Activated CD4-positive, alpha-beta T cell treated with anti-CD3 and anti-CD28 coated beads, Interleukin-2, amount 10 ng/mL, durations not matched to agents 7 days and 5 days (primary cell): Measurements from ENCODE around the gene ITGA11. TPM values are rescaled to one million over a fixed set of nuclear protein-coding genes. Genes with fewer than 3 reads are reported as not detected.
"Not testable (repeated sequence)": the region's sequence is repeated elsewhere in the genome, so short reads cannot be mapped to it uniquely, and the experiment has no call there.

Experiments used
- CTCF ChIA-PET: fragments of 350-600 bp; sonication (Branson Sonifier 250); formaldehyde crosslinking; loops from one replicate; lab custom pipeline; 2021; ENCODE audit warnings: antibody characterized with exemption; lab: Charles Lee
- POLR2A ChIA-PET: fragments of 350-600 bp; sonication (Branson Sonifier 250); formaldehyde crosslinking; loops from one replicate; lab custom pipeline; 2021; ENCODE audit warnings: antibody characterized with exemption; lab: Charles Lee
- DNase-seq: peaks from one replicate; pipeline ENCODE4 v3.0.0-alpha.2; 2020
- H3K27ac Mint-ChIP-seq: one replicate; pipeline ENCODE4 v1.8.0; 2021; ENCODE audit warnings: mild to moderate bottlenecking, moderate library complexity, mixed read lengths
- H3K27me3 Mint-ChIP-seq: one replicate; pipeline ENCODE4 v1.8.0; 2021; ENCODE audit warnings: mixed read lengths
- H3K36me3 Mint-ChIP-seq: one replicate; pipeline ENCODE4 v1.8.0; 2021; ENCODE audit warnings: low read depth, mixed read lengths
- H3K4me1 Mint-ChIP-seq: one replicate; pipeline ENCODE4 v1.8.0; 2021; ENCODE audit warnings: mixed read lengths
- H3K4me3 Mint-ChIP-seq: one replicate; pipeline ENCODE4 v1.8.0; 2021; ENCODE audit warnings: mild to moderate bottlenecking, moderate library complexity, mixed read lengths
- H3K9me3 Mint-ChIP-seq: one replicate; pipeline ENCODE4 v1.8.0; 2021; ENCODE audit warnings: mixed read lengths
- total RNA-seq, 2 experiments: library from RNA; stranded (reverse); gene quantifications; one replicate each; pipeline ENCODE4 v1.2.3, GENCODE V29; 2021

ITGA11 gene
- total RNA-seq, 2 experiments from 2014 or later, result 1.0 to 1.1 TPM

DNA sequence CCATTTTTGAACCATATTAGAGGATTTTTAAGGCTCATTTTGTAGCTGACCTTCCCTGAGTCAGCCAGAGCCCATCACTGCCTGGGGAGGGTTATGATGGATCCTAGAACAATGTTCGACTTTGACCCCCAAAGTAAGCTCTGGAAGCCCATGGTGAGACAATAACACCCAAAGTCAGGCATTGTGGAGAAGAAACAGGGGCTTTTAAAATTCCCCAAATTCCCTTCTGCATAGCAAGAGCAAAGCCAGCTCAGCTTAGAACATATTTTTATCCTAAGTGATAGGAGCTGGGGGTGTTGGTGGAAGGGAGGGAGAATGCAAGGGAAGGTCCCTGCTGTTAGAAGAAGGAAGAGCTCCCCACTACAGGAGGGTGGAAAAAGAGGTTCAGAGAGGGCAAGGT lies 4.0 kb downstream of the ITGA11 start:
- Mint-ChIP-seq H3K4me1 (no peaks in the 10 kb centered on the region), H3K27me3 (peaks cover 47% of the 10 kb centered on the region), H3K9me3 (no peaks in the 10 kb centered on the region), H3K36me3 (no peaks in the 10 kb centered on the region), H3K27ac (no peak overlapping the region), H3K4me3 (no peak overlapping the region)
- DNase-seq, result no peak
- POLR2A ChIA-PET, result no interaction called here
- CTCF ChIA-PET, result interaction anchor here (0.8 to 0.9 kb wide), 2 partner anchors 12 to 115 kb away, joined by 3 read pairs; no protein-coding TSS in a partner anchor

DNA sequence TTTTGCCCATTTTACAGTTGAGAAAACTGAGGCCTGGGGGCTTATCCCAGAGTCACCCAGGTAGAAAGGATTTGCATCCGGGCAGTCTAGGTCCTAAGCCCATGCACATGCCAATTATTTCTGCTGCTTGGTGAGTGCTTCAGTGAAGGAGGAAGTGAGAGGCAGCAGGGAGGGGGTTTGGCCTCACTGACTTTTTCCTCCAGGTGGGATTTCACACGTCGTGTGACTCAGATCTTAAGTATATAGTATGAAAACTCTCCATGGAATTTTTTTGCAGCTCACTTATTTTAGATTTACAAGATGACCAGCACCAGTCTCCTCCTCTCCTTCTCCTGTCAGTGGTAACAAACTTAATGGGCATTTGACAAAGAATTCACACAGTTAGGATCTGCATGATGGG lies 4.6 kb downstream of the ITGA11 start:
- CTCF ChIA-PET, result no interaction called here
- no peaks in the 10 kb centered on the region for H3K4me1 Mint-ChIP-seq
- no peaks in the 10 kb centered on the region for H3K9me3 Mint-ChIP-seq
- no peak for DNase-seq
- no peaks in the 10 kb centered on the region for H3K36me3 Mint-ChIP-seq
- POLR2A ChIA-PET, result no interaction called here
- peaks cover 41% of the 10 kb centered on the region for H3K27me3 Mint-ChIP-seq
- no peak overlapping the region for H3K4me3 Mint-ChIP-seq
- no peak overlapping the region for H3K27ac Mint-ChIP-seq

DNA sequence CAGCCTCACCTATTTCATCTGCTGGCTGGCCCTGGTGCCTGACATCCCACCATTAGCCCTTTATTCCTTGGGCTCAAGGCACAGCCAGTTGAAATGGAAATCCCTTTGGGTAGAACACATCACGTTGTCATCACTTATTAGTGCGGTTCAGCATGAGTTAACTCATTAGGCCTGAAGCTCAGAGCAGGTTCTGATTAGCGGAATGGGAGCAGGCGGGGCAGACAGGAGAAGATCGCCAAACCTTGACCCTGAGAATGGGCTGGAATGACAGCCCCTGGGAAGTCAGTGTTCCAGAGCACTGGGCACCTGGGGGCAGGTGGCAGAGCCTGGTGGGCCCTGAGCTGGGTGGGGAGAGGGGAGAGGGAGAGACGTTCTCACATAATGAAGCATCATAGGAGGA lies 5.8 kb downstream of the ITGA11 start:
- H3K36me3 Mint-ChIP-seq, result no peaks in the 10 kb centered on the region
- no peak overlapping the region for H3K4me3 Mint-ChIP-seq
- no peaks in the 10 kb centered on the region for H3K4me1 Mint-ChIP-seq
- POLR2A ChIA-PET, result no interaction called here
- peaks cover 36% of the 10 kb centered on the region for H3K27me3 Mint-ChIP-seq
- H3K27ac Mint-ChIP-seq, result no peak overlapping the region
- H3K9me3 Mint-ChIP-seq, result no peaks in the 10 kb centered on the region
- CTCF ChIA-PET, result no interaction called here
- DNase-seq, result no peak

DNA sequence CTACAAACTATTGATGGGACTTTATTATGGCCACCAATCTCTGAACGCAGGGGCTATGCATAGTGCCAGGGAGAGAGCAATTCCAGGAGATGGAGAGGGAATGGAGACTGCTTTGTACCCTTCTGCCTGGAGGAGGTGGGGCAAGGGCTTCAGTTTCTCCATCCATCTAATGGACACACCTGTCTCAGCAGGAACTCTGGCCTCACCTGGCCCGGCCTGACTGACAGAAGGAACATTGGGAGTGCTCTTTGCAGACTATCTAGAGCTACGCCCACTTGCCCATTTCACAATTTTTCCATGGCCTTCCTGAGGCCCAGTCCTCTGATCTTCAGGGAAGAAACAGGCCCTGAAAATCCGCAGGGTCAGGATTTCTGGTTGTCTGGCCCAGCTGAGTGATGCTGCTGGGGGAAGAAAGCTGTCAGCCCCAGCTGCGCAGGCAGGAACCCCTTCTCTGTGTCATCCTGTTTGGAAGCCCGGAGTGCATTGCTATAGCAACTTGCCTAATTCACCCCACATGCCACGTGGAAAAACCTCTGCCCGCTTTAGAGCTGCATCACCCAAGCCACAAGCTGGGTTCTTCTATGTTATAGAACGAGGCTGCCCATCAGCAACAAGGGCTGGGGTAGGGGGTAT lies 6.4 kb downstream of the ITGA11 start:
- Mint-ChIP-seq H3K27me3 (peaks cover 33% of the 10 kb centered on the region), H3K9me3 (no peaks in the 10 kb centered on the region), H3K27ac (no peak overlapping the region), H3K4me1 (no peaks in the 10 kb centered on the region), H3K4me3 (no peak overlapping the region), H3K36me3 (no peaks in the 10 kb centered on the region)
- no peak for DNase-seq
- ChIA-PET POLR2A (no interaction called here), CTCF (interaction anchor here (0.6 kb wide), 1 partner anchor 29 kb away, joined by 3 read pairs; no protein-coding TSS in a partner anchor)

DNA sequence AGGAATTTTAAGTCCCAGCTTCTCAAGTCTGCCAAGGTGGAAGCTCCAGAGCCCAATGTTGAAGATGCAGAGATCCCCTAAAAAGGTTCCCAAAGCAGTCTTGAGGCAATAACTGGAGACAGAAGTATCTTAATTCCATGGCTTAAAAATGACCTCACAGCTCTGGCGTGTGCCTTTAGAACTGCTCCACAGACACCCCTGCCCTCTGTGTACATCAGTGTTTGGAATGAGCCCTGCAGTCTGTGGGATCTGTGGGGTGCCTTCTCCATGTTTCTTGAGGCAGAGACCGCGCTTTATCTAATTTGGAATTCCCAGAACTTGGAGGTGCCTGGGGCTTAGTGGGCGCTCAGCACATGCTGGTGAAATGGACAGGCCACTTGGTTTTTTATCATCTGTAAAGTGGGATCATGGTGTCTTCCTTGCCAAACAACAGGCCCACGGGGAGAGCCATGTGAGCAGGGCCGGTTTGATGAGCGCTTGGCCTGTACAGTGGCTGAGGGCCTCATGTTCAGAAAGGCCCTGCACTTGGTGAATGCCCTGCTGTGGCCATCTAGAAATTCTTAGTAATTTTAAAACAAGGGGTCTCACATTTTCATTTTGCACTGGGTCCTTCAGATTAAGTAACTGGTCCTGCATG lies 7.1 kb downstream of the ITGA11 start:
- Mint-ChIP-seq H3K27ac (no peak overlapping the region), H3K9me3 (no peaks in the 10 kb centered on the region), H3K27me3 (peaks cover 26% of the 10 kb centered on the region), H3K36me3 (no peaks in the 10 kb centered on the region), H3K4me3 (no peak overlapping the region), H3K4me1 (no peaks in the 10 kb centered on the region)
- POLR2A ChIA-PET, result no interaction called here
- DNase-seq, result no peak
- CTCF ChIA-PET, result no interaction called here

DNA sequence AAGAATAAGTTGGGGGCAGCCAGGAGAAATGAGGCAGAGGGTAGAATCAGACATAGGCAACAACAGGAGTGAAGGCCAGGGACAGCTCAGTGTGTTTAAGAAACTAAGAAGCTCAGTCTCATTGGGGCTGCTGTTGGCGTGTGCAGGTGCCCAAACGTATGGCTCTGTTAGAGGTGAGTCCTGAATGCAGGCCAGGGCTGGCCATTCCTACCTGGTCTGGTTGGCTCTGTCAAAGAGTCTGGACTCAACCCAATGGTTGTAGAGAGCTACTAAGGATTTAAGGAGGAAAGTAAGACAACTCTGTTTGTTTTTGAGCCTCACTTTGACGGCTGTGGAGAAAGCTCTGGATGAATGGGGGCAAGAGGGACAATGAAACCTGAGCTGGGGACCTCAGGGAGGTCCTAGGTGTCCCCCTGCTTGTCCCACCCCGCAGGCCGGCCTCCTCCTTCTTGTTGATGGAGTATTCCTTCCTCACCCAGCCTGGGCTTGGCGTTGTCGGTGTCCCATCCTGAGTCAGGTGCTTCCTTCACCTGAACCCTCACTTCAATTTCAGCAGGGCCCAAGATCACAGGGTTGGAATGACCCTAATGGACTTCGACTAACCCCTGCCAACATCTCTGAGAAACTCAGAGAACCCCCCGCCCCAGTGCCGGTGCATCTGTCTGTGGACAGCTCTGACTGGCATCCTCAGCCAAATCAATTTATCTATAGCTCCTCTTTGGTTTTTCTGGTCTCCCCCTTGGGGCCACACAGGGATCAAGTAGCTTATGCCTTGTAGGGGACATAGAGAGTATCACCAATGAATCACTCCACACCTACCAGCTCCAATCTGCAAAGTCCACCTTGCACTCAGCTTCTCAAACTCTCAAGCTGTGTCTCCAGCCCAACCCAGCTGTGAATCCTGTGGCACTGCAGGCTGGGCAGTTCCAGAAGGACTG lies 8.3 kb downstream of the ITGA11 start:
- Mint-ChIP-seq H3K27me3 (peaks cover 13% of the 10 kb centered on the region), H3K36me3 (no peaks in the 10 kb centered on the region), H3K9me3 (no peaks in the 10 kb centered on the region), H3K4me3 (no peak overlapping the region), H3K27ac (no peak overlapping the region), H3K4me1 (no peaks in the 10 kb centered on the region)
- ChIA-PET POLR2A (no interaction called here), CTCF (no interaction called here)
- no peak for DNase-seq

DNA sequence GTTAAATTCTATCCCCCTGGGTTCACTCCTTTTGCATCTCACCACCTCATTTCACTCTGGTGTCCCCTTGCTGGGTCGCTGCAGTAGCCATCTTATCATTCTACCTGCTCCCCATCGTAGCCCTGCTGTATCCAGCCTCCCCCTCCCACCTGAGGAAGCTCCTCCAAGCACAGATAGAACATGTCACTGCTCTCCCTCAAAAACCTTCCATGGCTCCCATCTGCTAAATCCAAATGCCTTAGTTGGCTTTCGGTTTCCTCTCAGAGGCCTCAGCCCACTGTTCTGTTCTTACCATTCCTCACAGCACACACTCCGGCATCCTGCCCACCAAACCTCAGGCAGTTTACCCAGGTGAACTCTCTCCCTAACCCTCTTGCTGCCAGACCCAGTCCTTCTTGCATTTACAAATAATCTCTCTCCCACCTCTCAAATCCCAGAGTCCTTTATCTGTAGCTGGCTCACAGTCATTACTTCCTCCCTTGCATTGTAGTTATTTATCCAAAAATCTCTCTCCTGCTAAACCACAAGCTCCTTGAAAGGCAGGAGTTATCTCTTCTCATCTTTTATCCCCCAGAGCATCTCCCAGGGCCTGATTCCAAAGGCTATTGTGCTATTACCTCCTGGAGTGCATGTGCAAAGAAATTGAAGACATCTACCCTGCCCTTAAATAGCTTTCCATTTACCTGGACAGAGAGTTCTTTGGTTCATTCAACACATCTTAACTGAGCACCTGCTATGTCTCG lies 9.4 kb downstream of the ITGA11 start:
- H3K27ac Mint-ChIP-seq, POLR2A ChIA-PET, CTCF ChIA-PET, H3K4me3 Mint-ChIP-seq, DNase-seq, H3K27me3 Mint-ChIP-seq, H3K9me3 Mint-ChIP-seq, H3K36me3 Mint-ChIP-seq, H3K4me1 Mint-ChIP-seq: not testable (repeated sequence)

DNA sequence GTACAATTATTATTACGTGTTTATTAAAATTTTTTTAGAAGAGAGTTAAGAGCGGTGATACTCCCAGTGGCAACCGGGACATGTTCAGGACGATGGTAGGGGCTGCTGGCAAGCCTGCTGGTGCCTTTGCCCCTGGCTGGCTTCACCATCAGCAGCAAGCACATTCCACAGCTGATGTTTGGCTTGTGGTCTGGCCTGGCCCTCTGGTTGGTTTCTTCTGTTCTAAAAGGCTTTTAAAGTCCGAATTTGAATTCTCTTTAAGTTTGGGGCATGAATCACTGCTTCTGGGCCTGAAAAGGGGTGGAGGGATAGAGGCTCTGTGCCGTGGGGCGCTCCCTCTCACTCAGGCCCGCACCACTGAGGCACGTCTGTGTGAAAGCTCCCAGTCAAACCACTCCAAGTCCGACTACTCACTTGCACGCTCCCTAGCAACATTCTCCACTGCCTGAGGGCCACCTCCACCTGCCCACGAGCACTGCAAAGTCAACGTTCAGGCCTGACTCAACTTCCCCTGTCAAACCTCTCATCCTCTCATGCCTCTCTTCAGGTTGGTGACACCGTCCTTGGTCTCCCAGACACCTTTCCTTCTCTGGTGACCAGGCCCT lies 10.1 kb downstream of the ITGA11 start:
- Mint-ChIP-seq H3K27me3 (no peaks in the 10 kb centered on the region), H3K36me3 (no peaks in the 10 kb centered on the region), H3K27ac (no peak overlapping the region), H3K4me1 (no peaks in the 10 kb centered on the region), H3K9me3 (no peaks in the 10 kb centered on the region), H3K4me3 (no peak overlapping the region)
- DNase-seq, result no peak
- ChIA-PET CTCF (no interaction called here), POLR2A (no interaction called here)

DNA sequence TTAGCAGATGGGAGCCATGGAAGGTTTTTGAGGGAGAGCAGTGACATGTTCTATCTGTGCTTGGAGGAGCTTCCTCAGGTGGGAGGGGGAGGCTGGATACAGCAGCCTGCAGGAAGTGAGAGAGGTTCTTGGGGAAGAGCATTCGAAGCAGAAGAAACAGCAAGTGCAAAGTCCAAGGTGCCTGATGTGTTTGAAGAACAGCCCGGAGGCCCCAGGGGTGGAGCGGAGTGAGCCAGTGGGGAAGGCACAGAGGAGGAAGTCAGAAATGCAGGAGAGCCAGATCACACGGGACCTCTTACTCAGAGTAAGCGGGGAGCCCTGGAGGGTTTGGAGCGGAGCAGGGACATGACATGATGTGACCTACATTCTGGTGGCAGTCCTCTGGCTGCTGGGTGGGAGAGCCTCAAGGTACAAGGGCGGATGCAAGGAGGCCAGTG lies 10.8 kb downstream of the ITGA11 start:
- no peaks in the 10 kb centered on the region for H3K27me3 Mint-ChIP-seq
- no peak overlapping the region for H3K4me3 Mint-ChIP-seq
- POLR2A ChIA-PET, result no interaction called here
- no peaks in the 10 kb centered on the region for H3K9me3 Mint-ChIP-seq
- H3K27ac Mint-ChIP-seq, result no peak overlapping the region
- no peaks in the 10 kb centered on the region for H3K36me3 Mint-ChIP-seq
- DNase-seq, result no peak
- CTCF ChIA-PET, result no interaction called here
- no peaks in the 10 kb centered on the region for H3K4me1 Mint-ChIP-seq

DNA sequence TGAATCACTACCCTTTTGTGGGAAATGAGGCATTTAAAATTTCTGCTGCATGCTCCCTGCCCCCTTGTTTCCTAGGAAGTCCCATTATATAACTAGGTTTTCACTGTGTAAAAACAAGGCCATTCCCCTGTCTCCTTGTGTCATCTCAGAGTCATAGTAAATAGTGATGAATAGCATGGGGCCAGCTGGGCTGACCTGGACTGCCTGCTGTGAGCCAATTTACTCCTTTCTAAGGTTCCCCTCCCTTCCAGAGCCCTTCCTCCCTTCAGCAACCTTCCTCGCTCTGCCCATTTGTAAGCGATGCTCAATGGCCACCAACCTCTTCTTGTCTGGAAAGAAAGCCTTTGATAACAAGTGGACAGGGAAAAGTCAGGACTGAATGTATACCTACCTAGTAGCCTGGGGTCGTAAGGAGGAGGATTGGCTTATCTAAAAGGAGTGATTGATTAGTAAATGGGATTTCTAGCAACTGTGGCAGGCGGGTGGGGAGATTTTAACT lies 11.7 kb downstream of the ITGA11 start:
- no peak overlapping the region for H3K27ac Mint-ChIP-seq

DNA sequence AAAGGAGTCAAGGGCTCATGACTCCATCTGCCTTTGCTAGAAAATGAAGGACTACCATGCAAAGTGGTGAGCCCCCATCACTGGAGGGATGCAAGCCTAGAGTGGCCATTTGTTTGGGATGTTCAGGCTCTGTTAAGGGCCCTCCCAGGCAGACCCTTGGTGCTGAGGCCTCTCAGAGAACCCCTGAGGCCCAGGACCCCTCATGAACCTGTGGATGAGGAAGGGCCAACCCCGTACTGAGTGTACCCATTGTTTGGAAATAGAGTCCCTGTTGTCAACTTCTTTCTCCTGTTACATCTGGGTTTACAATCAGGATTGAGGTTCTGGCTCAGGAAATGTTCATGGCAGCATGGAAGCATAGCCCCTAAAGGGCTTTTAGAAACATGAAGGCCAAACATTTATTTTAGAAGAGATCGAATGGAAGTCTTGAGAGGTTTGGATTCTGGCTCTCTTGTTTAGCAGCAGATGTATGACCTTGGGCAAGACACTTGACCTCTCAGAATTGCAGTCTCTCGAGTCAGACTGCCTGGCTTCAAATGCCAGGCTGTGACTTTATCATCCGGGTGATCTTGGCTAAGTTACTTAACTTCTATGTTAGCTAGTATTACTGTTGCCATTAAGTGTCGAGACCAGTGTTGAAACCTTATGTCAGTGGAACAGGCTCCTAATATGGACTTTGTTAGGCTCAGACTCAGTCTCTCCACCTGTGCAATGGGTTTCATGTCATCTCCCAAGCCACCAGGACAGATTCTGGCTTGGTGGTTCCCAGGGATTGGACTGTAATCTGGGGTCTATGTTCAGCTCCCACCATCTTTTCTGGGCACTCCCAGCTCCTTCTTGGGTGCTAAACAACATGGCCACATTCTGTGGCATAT lies 12.4 kb downstream of the ITGA11 start:
- DNase-seq, result no peak
- H3K9me3 Mint-ChIP-seq, result no peaks in the 10 kb centered on the region
- POLR2A ChIA-PET, result no interaction called here
- CTCF ChIA-PET, result no interaction called here
- no peak overlapping the region for H3K4me3 Mint-ChIP-seq
- no peak overlapping the region for H3K27ac Mint-ChIP-seq
- no peaks in the 10 kb centered on the region for H3K4me1 Mint-ChIP-seq
- no peaks in the 10 kb centered on the region for H3K36me3 Mint-ChIP-seq
- H3K27me3 Mint-ChIP-seq, result no peaks in the 10 kb centered on the region

More for the DNA sequence above, 11.7 kb downstream of the ITGA11 start:
- Mint-ChIP-seq H3K36me3 (no peaks in the 10 kb centered on the region), H3K27me3 (no peaks in the 10 kb centered on the region), H3K4me1 (no peaks in the 10 kb centered on the region), H3K9me3 (no peaks in the 10 kb centered on the region), H3K4me3 (no peak overlapping the region)
- CTCF ChIA-PET, result no interaction called here
- POLR2A ChIA-PET, result no interaction called here
- DNase-seq, result no peak
